Lower leg skin (tissue), 3 donors: Measurements from ENCODE around the gene CDH20.

Source experiments
- POLR2A ChIP-seq, 2 donors: fragments of 450-650 bp; IDR thresholded peaks; one replicate each; pipeline ENCODE4 v1.6.1; 2016 to 2017; ENCODE audit warnings: antibody characterized with exemption in 2 of 2, mild to moderate bottlenecking in 1 of 2, moderate library complexity in 1 of 2
- TF ChIP-seq, protein P1 (sequence below), 3 donors: fragments of 450-650 bp; IDR thresholded peaks; one replicate each; pipeline ENCODE4 v1.5.1; 2016; ENCODE audit warnings: antibody characterized with exemption in 3 of 3, mild to moderate bottlenecking in 3 of 3, moderate library complexity in 2 of 3

DNA sequence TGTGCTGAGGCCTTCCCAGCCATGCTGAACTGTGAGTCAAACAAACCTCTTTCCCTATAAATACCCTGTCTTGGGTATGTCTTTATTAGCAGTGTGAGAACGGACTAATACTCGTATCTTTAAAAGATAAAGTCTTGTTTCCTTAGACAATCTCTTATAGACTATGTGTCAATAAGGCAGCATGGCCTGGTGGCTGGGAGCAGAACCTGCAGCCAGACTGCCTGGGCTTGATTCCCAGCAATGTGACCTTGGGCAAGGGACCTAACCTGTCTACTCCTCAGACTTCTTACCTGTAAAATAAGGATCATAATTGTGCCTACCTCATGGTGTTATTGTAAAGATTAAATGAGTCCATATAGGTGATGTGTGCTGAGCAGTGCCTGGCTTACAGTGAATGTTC, 198.7 kb downstream of the CDH20 start:
- TF ChIP-seq, protein P1, sequence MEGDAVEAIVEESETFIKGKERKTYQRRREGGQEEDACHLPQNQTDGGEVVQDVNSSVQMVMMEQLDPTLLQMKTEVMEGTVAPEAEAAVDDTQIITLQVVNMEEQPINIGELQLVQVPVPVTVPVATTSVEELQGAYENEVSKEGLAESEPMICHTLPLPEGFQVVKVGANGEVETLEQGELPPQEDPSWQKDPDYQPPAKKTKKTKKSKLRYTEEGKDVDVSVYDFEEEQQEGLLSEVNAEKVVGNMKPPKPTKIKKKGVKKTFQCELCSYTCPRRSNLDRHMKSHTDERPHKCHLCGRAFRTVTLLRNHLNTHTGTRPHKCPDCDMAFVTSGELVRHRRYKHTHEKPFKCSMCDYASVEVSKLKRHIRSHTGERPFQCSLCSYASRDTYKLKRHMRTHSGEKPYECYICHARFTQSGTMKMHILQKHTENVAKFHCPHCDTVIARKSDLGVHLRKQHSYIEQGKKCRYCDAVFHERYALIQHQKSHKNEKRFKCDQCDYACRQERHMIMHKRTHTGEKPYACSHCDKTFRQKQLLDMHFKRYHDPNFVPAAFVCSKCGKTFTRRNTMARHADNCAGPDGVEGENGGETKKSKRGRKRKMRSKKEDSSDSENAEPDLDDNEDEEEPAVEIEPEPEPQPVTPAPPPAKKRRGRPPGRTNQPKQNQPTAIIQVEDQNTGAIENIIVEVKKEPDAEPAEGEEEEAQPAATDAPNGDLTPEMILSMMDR (IDR thresholded peaks at IDR 0.05) = no peak
- no peak for TF ChIP-seq POLR2A (IDR thresholded peaks at IDR 0.05)
